ENCODE results near the gene CD96. TPM values are rescaled to one million over a fixed set of nuclear protein-coding genes. Genes with fewer than 3 reads are reported as not detected.

The CD96 gene
- total RNA-seq, 1 experiment from 2014 or later, result not detected

- Histone ChIP-seq H3K27me3 (ENCODE audit: insufficient read depth, low read length) (no peaks in the 10 kb centered on the region), H3K23ac (ENCODE audit: insufficient read length, low read depth, low read length) (no peak overlapping the region), H4K20me1 (ENCODE audit: control insufficient read depth, insufficient read depth, insufficient read length) (no peaks in the 10 kb centered on the region), H4K8ac (replicated peaks; ENCODE audit: insufficient read length, low read depth, low read length) (no peak overlapping the region), H3K14ac (ENCODE audit: insufficient read depth, low read length) (no peak overlapping the region), H2AFZ (ENCODE audit: low read length) (no peak overlapping the region), H2BK15ac (ENCODE audit: low read depth, low read length) (no peak overlapping the region), H3K18ac (ENCODE audit: insufficient read length, low read depth, low read length) (no peak overlapping the region), H3K4ac (ENCODE audit: low read depth, low read length) (no peak overlapping the region), H3T11ph (ENCODE audit: low read length) (no peak overlapping the region), H2AK5ac (ENCODE audit: insufficient read length, low read length) (no peak overlapping the region), H3K79me1 (ENCODE audit: insufficient read depth, low read depth, low read length, poor library complexity, severe bottlenecking) (no peaks in the 10 kb centered on the region), H4K5ac (ENCODE audit: insufficient read length, low read depth, low read length) (no peak overlapping the region), H3K79me2 (ENCODE audit: insufficient read depth, low read length) (no peaks in the 10 kb centered on the region), H3K9me3 (ENCODE audit: control insufficient read depth, low read depth, low read length) (no peaks in the 10 kb centered on the region), H3K4me1 (ENCODE audit: insufficient read depth, low read length) (no peaks in the 10 kb centered on the region), H3K23me2 (ENCODE audit: insufficient read length, low read depth, low read length, poor library complexity, severe bottlenecking) (no peaks in the 10 kb centered on the region), H3K9ac (ENCODE audit: extremely low read depth, insufficient read length, low read length) (no peak overlapping the region), H4K91ac (ENCODE audit: insufficient read length, low read depth, low read length) (no peak overlapping the region), H3K4me2 (ENCODE audit: insufficient read depth, insufficient read length, low read length) (no peak overlapping the region), H3K56ac (ENCODE audit: insufficient read length, low read depth, low read length) (no peak overlapping the region), H2BK5ac (ENCODE audit: insufficient read length, low read length) (no peak overlapping the region), H3K27ac (ENCODE audit: insufficient read length, low read depth, low read length) (no peak overlapping the region), H2BK12ac (ENCODE audit: insufficient read length, low read depth, low read length) (no peak overlapping the region), H2BK20ac (ENCODE audit: low read depth, low read length, poor library complexity, severe bottlenecking) (no peak overlapping the region), H2BK120ac (ENCODE audit: low read depth, low read length, poor library complexity, severe bottlenecking) (no peak overlapping the region)
- Mint-ChIP-seq H3K36me3 (ENCODE audit: insufficient read depth in 1 of 3, low read depth in 3 of 3) (no peaks in the 10 kb centered on the region), H3K4me1 (peaks cover 0 to 3% of the 10 kb centered on the region in 2 experiments; a peak in 1 of 4 replicates), H3K4me3 (no peak overlapping the region), H3K27me3 (ENCODE audit: low read depth) (peaks cover 2% of the 10 kb centered on the region; the same call in 1 of the 2 replicates), H3K9me3 (no peaks in the 10 kb centered on the region), H3K27ac (no peak overlapping the region)
- DNase-seq, result no peak
- TF ChIP-seq, protein P1, sequence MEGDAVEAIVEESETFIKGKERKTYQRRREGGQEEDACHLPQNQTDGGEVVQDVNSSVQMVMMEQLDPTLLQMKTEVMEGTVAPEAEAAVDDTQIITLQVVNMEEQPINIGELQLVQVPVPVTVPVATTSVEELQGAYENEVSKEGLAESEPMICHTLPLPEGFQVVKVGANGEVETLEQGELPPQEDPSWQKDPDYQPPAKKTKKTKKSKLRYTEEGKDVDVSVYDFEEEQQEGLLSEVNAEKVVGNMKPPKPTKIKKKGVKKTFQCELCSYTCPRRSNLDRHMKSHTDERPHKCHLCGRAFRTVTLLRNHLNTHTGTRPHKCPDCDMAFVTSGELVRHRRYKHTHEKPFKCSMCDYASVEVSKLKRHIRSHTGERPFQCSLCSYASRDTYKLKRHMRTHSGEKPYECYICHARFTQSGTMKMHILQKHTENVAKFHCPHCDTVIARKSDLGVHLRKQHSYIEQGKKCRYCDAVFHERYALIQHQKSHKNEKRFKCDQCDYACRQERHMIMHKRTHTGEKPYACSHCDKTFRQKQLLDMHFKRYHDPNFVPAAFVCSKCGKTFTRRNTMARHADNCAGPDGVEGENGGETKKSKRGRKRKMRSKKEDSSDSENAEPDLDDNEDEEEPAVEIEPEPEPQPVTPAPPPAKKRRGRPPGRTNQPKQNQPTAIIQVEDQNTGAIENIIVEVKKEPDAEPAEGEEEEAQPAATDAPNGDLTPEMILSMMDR (conservative IDR thresholded peaks at IDR 0.05), result no peak
- WGBS (ENCODE audit: extremely low coverage, insufficient read length, low lambda C conversion rate), result no CpG with 5 or more reads among the region's 2 CpGs
Observed at GRCh38 chr3:111604119-111604518, 62.1 kb downstream of the CD96 start.
